Measurements from ENCODE around the gene UBE2I.

Gene UBE2I

DNA sequence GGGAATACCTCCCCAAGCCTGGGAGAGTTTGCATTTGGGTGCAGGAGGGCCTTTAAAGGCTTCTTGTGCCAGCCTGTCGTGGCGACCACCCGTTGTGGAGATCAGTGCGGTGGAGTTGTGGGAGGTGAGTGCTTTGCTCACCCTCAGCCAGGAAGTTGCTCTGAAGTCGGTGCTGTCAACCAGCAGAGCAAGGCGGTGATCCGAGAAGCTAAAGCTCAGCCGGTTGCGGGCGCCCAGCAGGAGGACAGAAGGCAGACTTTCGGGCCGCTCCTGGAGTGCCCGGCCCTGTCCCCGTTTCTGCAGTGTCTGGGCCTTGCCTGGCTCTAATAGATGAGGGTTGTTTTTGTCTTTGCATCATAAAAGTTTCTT is 1.4 kb downstream of the UBE2I start:
- peaks cover 49% of the 10 kb centered on the region for H3K36me3 ChIP-seq (ENCODE audit: low read depth)
- H3K9me3 ChIP-seq (ENCODE audit: severe bottlenecking): no peaks in the 10 kb centered on the region
- no peak for ATAC-seq (ENCODE audit: low read depth)
- no peak overlapping the region for H3K27ac ChIP-seq (ENCODE audit: poor library complexity, severe bottlenecking)
- peaks cover 9% of the 10 kb centered on the region for H3K4me1 ChIP-seq (ENCODE audit: insufficient read depth, poor library complexity, severe bottlenecking)
- no peaks in the 10 kb centered on the region for H3K27me3 ChIP-seq (ENCODE audit: insufficient read depth, poor library complexity, severe bottlenecking)
- TF ChIP-seq CTCF (IDR thresholded peaks at IDR 0.05; ENCODE audit: poor library complexity, severe bottlenecking): no peak
- H3K4me3 ChIP-seq (ENCODE audit: severe bottlenecking): peak overlapping the region; percentile 46
- DNase-seq (ENCODE audit: low spot score): no peak

DNA sequence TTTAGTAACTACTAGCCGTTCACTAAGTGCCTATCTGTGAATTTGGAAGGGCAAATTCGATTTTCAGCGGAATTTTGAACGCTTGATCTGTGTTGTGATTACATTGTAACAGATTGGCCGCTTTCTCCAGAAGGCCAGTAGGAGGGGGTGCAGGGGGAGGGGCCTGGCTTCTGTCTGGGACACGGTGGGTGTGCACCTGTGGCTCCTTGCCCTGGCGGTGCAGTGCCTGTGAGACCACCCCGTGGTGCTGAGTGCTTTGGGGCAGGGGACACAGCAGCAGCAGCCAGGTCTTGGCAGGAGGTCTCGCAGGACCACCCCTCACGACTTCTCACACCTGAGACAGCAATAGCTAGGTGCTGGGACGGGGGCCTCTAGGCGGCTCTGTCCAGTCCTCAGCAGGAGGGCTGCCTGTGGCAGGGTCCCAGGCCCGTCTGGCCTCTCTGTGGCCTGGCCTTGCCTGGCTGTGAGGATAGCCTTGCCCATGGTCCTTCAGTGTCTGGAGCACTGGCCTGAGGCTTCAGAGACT is 1.8 kb downstream of the UBE2I start:
- H3K4me1 ChIP-seq (ENCODE audit: insufficient read depth, poor library complexity, severe bottlenecking): peaks cover 9% of the 10 kb centered on the region
- TF ChIP-seq CTCF (IDR thresholded peaks at IDR 0.05; ENCODE audit: poor library complexity, severe bottlenecking): no peak
- no peaks in the 10 kb centered on the region for H3K9me3 ChIP-seq (ENCODE audit: severe bottlenecking)
- H3K36me3 ChIP-seq (ENCODE audit: low read depth): peaks cover 53% of the 10 kb centered on the region
- DNase-seq (ENCODE audit: low spot score) (no peak), ATAC-seq (ENCODE audit: low read depth) (no peak)
- no peak overlapping the region for H3K27ac ChIP-seq (ENCODE audit: poor library complexity, severe bottlenecking)
- H3K4me3 ChIP-seq (ENCODE audit: severe bottlenecking): peak overlapping the region; percentile 46
- H3K27me3 ChIP-seq (ENCODE audit: insufficient read depth, poor library complexity, severe bottlenecking): no peaks in the 10 kb centered on the region

DNA sequence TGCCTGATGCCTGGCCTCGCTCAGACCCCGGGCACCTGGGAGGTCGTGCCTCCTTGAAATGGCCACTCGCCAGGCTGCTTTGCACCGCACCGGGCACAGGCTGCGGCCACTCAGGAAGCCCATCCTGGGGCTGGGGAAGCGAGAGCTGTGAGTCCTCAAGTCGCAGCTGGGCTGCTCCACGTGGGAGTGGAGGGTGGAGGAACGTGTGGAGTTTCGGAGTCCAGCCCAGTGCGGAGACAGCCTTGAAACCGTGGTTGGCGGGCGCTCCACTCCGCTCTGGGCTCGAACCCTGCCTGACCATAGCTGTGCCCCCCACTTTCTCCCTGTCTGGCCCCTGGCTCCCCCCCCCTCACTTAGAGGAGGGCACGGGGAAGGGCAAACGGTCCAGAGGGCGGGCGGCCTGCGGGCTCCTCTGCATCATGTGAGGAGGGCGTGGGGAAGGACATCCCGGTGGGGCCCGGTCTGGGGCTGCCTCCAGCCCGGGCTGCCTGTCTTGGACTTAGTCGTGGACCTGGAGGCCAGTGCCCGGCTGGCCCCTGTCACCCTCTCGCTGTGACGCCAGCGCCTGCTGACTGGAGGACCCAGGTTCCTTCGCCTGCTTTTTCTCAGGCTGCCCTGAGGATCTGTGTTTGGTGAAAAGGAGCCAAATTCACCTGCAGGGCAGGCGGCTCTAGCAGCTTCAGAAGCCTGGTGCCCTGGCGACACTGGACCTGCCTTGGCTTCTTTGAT is 2.5 kb downstream of the UBE2I start:
- no peak for TF ChIP-seq CTCF (IDR thresholded peaks at IDR 0.05; ENCODE audit: poor library complexity, severe bottlenecking)
- H3K4me1 ChIP-seq (ENCODE audit: insufficient read depth, poor library complexity, severe bottlenecking): peaks cover 9% of the 10 kb centered on the region
- DNase-seq (ENCODE audit: low spot score) (peak; percentile 51), ATAC-seq (ENCODE audit: low read depth) (no peak)
- H3K27ac ChIP-seq (ENCODE audit: poor library complexity, severe bottlenecking): no peak overlapping the region
- H3K9me3 ChIP-seq (ENCODE audit: severe bottlenecking): no peaks in the 10 kb centered on the region
- peaks cover 60% of the 10 kb centered on the region for H3K36me3 ChIP-seq (ENCODE audit: low read depth)
- H3K27me3 ChIP-seq (ENCODE audit: insufficient read depth, poor library complexity, severe bottlenecking): no peaks in the 10 kb centered on the region
- peak overlapping the region; percentile 46 for H3K4me3 ChIP-seq (ENCODE audit: severe bottlenecking)

DNA sequence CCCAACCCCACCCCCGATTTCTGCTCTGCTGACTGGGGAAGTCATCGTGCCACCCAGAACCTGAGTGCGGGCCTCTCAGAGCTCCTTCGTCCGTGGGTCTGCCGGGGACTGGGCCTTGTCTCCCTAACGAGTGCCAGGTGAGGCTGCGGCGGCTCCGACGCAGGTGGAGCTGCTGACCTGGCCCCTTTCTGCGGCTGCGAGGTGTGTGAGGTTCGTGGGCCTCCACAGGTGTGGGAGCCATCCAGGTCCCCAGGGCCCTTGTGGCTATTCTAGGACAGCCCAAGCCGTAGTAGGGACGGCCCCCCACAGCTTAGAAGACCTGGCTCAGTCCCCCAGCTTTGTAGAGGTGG is 3.0 kb downstream of the UBE2I start:
- TF ChIP-seq CTCF (IDR thresholded peaks at IDR 0.05; ENCODE audit: poor library complexity, severe bottlenecking): no peak
- no peak overlapping the region for H3K27ac ChIP-seq (ENCODE audit: poor library complexity, severe bottlenecking)

GRCh38 chr16:1312903-1313302 is 3.5 kb downstream of the UBE2I start:
- Histone ChIP-seq H3K27me3 (ENCODE audit: insufficient read depth, poor library complexity, severe bottlenecking) (no peaks in the 10 kb centered on the region), H3K4me3 (ENCODE audit: severe bottlenecking) (no peak overlapping the region), H3K9me3 (ENCODE audit: severe bottlenecking) (no peaks in the 10 kb centered on the region), H3K36me3 (ENCODE audit: low read depth) (peaks cover 70% of the 10 kb centered on the region), H3K27ac (ENCODE audit: poor library complexity, severe bottlenecking) (no peak overlapping the region), H3K4me1 (ENCODE audit: insufficient read depth, poor library complexity, severe bottlenecking) (peaks cover 9% of the 10 kb centered on the region)
- no peak for ATAC-seq (ENCODE audit: low read depth)
- TF ChIP-seq CTCF (IDR thresholded peaks at IDR 0.05; ENCODE audit: poor library complexity, severe bottlenecking): no peak
- no peak for DNase-seq (ENCODE audit: low spot score)

More for the DNA sequence above, 3.0 kb downstream of the UBE2I start:
- Histone ChIP-seq H3K9me3 (ENCODE audit: severe bottlenecking) (no peaks in the 10 kb centered on the region), H3K36me3 (ENCODE audit: low read depth) (peaks cover 65% of the 10 kb centered on the region), H3K4me1 (ENCODE audit: insufficient read depth, poor library complexity, severe bottlenecking) (peaks cover 9% of the 10 kb centered on the region), H3K4me3 (ENCODE audit: severe bottlenecking) (no peak overlapping the region), H3K27me3 (ENCODE audit: insufficient read depth, poor library complexity, severe bottlenecking) (no peaks in the 10 kb centered on the region)
- ATAC-seq (ENCODE audit: low read depth) (no peak), DNase-seq (ENCODE audit: low spot score) (no peak)
